IMR-90 (cell line): Measurements from ENCODE around the gene MNS1. TPM values are rescaled to one million over a fixed set of nuclear protein-coding genes. Genes with fewer than 3 reads are reported as not detected.

Experiments
- ATAC-seq: fragments of 200-7000 bp; cut with Tn5 transposase; 2 replicates; pipeline ENCODE4 v1.9.1; 2020; ENCODE audit warnings: low read depth, mild to moderate bottlenecking, moderate library complexity
- Bru-seq: library from RNA; stranded (reverse); fragments of 400-500 nt; gene quantifications from one replicate; lab custom pipeline; 2021; lab: Mats Ljungman, UMichigan
- BruChase-seq, 2 experiments: library from RNA; stranded (reverse); fragments of 400-500 nt; gene quantifications; one replicate each; lab custom pipeline; 2021; lab: Mats Ljungman, UMichigan
- BruUV-seq: library from RNA; stranded (reverse); fragments of 400-500 nt; replicated peaks from 2 replicates; lab custom pipeline; 2021; lab: Mats Ljungman, UMichigan
- CTCF ChIA-PET: fragments of 300-600 bp; formaldehyde crosslinking; extraction: SDS; loops from one replicate; lab custom pipeline; 2021; ENCODE audit warnings: antibody characterized with exemption; lab: Yijun Ruan, JAX
- POLR2A ChIA-PET: fragments of 300-600 bp; sonication (Branson Sonifier 250); formaldehyde crosslinking; loops from one replicate; lab custom pipeline; 2022; ENCODE audit warnings: antibody characterized with exemption; ENCODE audit not compliant: unreplicated experiment; lab: Charles Lee
- DNase-seq: peaks from one replicate; pipeline ENCODE4 v3.0.0; 2013
- H2AFZ ChIP-seq: replicated peaks from 2 replicates; pipeline ENCODE3; 2013; ENCODE audit warnings: low read length, mild to moderate bottlenecking; ENCODE audit not compliant: poor library complexity
- H2AK5ac ChIP-seq: 2 replicates; pipeline ENCODE4 v1.6.1; 2013; ENCODE audit warnings: low read depth, low read length, inconsistent platforms
- H2AK9ac ChIP-seq: replicated peaks from 2 replicates; pipeline ENCODE3; 2013; ENCODE audit warnings: mild to moderate bottlenecking, low read depth, low read length, moderate library complexity; ENCODE audit not compliant: poor library complexity
- H2BK120ac ChIP-seq: 2 replicates; pipeline ENCODE4 v1.6.1; 2013; ENCODE audit warnings: low read depth, low read length, inconsistent platforms
- H2BK15ac ChIP-seq: 3 replicates; pipeline ENCODE4 v1.6.1; 2013; ENCODE audit warnings: low read depth, low read length, inconsistent platforms
- H2BK20ac ChIP-seq: 2 replicates; pipeline ENCODE4 v1.6.1; 2013; ENCODE audit warnings: low read depth, mild to moderate bottlenecking, inconsistent platforms, low read length, moderate library complexity
- H2BK5ac ChIP-seq: 2 replicates; pipeline ENCODE4 v1.6.1; 2013; ENCODE audit warnings: mild to moderate bottlenecking, low read depth, low read length, inconsistent platforms; ENCODE audit not compliant: poor library complexity, severe bottlenecking
- H3K14ac ChIP-seq: replicated peaks from 2 replicates; pipeline ENCODE4 v1.6.1; 2013; ENCODE audit warnings: low read depth, low read length, inconsistent platforms
- H3K18ac ChIP-seq: 2 replicates; pipeline ENCODE4 v1.6.1; 2013; ENCODE audit warnings: low read depth, low read length, control low read depth
- H3K23ac ChIP-seq: 2 replicates; pipeline ENCODE4 v1.6.1; 2013; ENCODE audit warnings: low read depth, low read length, inconsistent platforms
- H3K27ac ChIP-seq: 2 replicates; pipeline ENCODE4 v1.5.1; 2013; ENCODE audit warnings: mild to moderate bottlenecking, control low read depth, low read length; ENCODE audit not compliant: insufficient read depth
- H3K27me3 ChIP-seq: 2 replicates; pipeline ENCODE4 v1.6.1; 2013; ENCODE audit warnings: low read length; ENCODE audit not compliant: control insufficient read depth, insufficient read depth
- H3K36me3 ChIP-seq: 2 replicates; pipeline ENCODE4 v1.6.1; 2013; ENCODE audit warnings: low read length, mixed read lengths; ENCODE audit not compliant: control insufficient read depth, insufficient read depth
- H3K4ac ChIP-seq: 2 replicates; pipeline ENCODE4 v1.6.1; 2013; ENCODE audit warnings: low read depth, low read length, inconsistent platforms
- H3K4me1 ChIP-seq: 2 replicates; pipeline ENCODE4 v1.6.1; 2013; ENCODE audit warnings: low read length, mixed read lengths; ENCODE audit not compliant: control insufficient read depth, insufficient read depth
- H3K4me2 ChIP-seq: 2 replicates; pipeline ENCODE4 v1.6.1; 2013; ENCODE audit warnings: low read depth, mild to moderate bottlenecking, control low read depth, low read length, moderate library complexity
- H3K4me3 ChIP-seq: 2 replicates; pipeline ENCODE4 v1.5.1; 2013; ENCODE audit warnings: low read depth, mild to moderate bottlenecking, control low read depth, low read length, moderate library complexity; ENCODE audit not compliant: insufficient read depth
- H3K56ac ChIP-seq: 2 replicates; pipeline ENCODE4 v1.6.1; 2013; ENCODE audit warnings: low read length, inconsistent platforms; ENCODE audit not compliant: insufficient read depth; ENCODE audit errors: extremely low read depth
- H3K79me1 ChIP-seq, 2 experiments: 2 replicates each; pipeline ENCODE4 v1.6.1; 2013; ENCODE audit warnings: low read length in 2 of 2, inconsistent platforms in 1 of 2, low read depth in 1 of 2
- H3K9ac ChIP-seq: 2 replicates; pipeline ENCODE4 v1.6.1; 2013; ENCODE audit warnings: low read depth, low read length, control low read depth
- H3K9me1 ChIP-seq: 2 replicates; pipeline ENCODE4 v1.6.1; 2013; ENCODE audit warnings: low read length, inconsistent platforms; ENCODE audit not compliant: insufficient read depth
- H3K9me3 ChIP-seq: 2 replicates; pipeline ENCODE4 v1.6.1; 2013; ENCODE audit warnings: low read length; ENCODE audit not compliant: control insufficient read depth, insufficient read depth
- H4K20me1 ChIP-seq: 2 replicates; pipeline ENCODE4 v1.6.1; 2013; ENCODE audit warnings: low read length, inconsistent platforms; ENCODE audit not compliant: insufficient read depth
- H4K5ac ChIP-seq: 2 replicates; pipeline ENCODE4 v1.6.1; 2013; ENCODE audit warnings: mild to moderate bottlenecking, low read depth, low read length, control low read depth
- H4K8ac ChIP-seq, 2 experiments: 2 replicates each; pipeline ENCODE4 v1.6.1; 2013; ENCODE audit warnings: low read depth in 2 of 2, low read length in 2 of 2, control low read depth in 1 of 2, inconsistent platforms in 1 of 2
- H4K91ac ChIP-seq: 2 replicates; pipeline ENCODE4 v1.6.1; 2013; ENCODE audit warnings: low read depth, low read length, inconsistent platforms; ENCODE audit not compliant: insufficient read depth
- CEBPB ChIP-seq: IDR thresholded peaks from 2 replicates; pipeline ENCODE4 v1.6.1; 2012; ENCODE audit warnings: low read depth, low read length, improper control_type of control experiment
- MAFK ChIP-seq: IDR thresholded peaks from 2 replicates; pipeline ENCODE4 v1.6.1; 2012; ENCODE audit warnings: low read depth, low read length, improper control_type of control experiment
- MXI1 ChIP-seq: IDR thresholded peaks from 2 replicates; pipeline ENCODE4 v1.6.1; 2012; ENCODE audit warnings: low read depth, mild to moderate bottlenecking, low read length, moderate library complexity, borderline replicate concordance
- RFX5 ChIP-seq: IDR thresholded peaks from 2 replicates; pipeline ENCODE4 v1.8.0; 2012; ENCODE audit warnings: low read depth, mild to moderate bottlenecking, low read length, moderate library complexity
- WGBS, 2 experiments: methylation state at CpG; one replicate each; pipeline versions ENCODE4 v1.1.5 to v1.1.7; 2013; ENCODE audit warnings: missing lambda C conversion rate in 2 of 2; ENCODE audit not compliant: insufficient read length in 1 of 2; ENCODE audit errors: extremely low coverage in 2 of 2; 5-methylcytosine and 5-hydroxymethylcytosine counted together
- dilution Hi-C: fragments of 300-500 bp; cut with HindIII; formaldehyde crosslinking; loops from one replicate; pipeline ENCODE4 v1.14.3; 2018; ENCODE audit warnings: low sequenced_read_pairs; ENCODE audit not compliant: unreplicated experiment
- in situ Hi-C: fragments of 300-500 bp; cut with MboI; formaldehyde crosslinking; loops from 3 replicates; pipeline ENCODE4 v1.14.3; 2019; ENCODE audit warnings: low sequenced_read_pairs, inconsistent platforms, mixed read lengths
- intact Hi-C: fragments of 100-400 bp; cut with micrococcal nuclease; formaldehyde crosslinking; loops from 2 replicates; pipeline ENCODE4 v1.10.0; 2022
- long read RNA-seq: library from polyadenylated mRNA; unstranded; transcript quantifications from one replicate; pipeline ENCODE4 v2.0.0, GENCODE V29; 2021; ENCODE audit not compliant: unreplicated experiment
- polyA plus RNA-seq, 3 experiments: library from polyadenylated mRNA; depleted of rRNA; stranded (reverse); fragments of >200 nt; gene quantifications; 2 replicates each; pipeline ENCODE4 v1.2.3, GENCODE V29; 2012; ENCODE audit warnings: low replicate concordance in 1 of 3
- total RNA-seq: library from RNA; depleted of rRNA; stranded (reverse); fragments of >200 nt; gene quantifications from 2 replicates; pipeline ENCODE4 v1.2.3, GENCODE V29; 2012; rRNA removed

Gene MNS1, protein sequence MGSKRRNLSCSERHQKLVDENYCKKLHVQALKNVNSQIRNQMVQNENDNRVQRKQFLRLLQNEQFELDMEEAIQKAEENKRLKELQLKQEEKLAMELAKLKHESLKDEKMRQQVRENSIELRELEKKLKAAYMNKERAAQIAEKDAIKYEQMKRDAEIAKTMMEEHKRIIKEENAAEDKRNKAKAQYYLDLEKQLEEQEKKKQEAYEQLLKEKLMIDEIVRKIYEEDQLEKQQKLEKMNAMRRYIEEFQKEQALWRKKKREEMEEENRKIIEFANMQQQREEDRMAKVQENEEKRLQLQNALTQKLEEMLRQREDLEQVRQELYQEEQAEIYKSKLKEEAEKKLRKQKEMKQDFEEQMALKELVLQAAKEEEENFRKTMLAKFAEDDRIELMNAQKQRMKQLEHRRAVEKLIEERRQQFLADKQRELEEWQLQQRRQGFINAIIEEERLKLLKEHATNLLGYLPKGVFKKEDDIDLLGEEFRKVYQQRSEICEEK
- total RNA-seq: 0.36 and 0.83 TPM in 2 replicates
- 0.62 and 0.84 TPM in 2 replicates for polyA plus RNA-seq (2012; rRNA removed)
- polyA plus RNA-seq (2012; cell fraction: cytosol; rRNA removed): 0.09 and 0.14 TPM in 2 replicates
- polyA plus RNA-seq (2012; cell fraction: nucleus; rRNA removed; ENCODE audit: low replicate concordance): 0.05 and 0.32 TPM in 2 replicates
- Bru-seq, nascent RNA: percentile 37 among the genes with signal in this experiment
- BruChase-seq, experiment 1, labeled RNA remaining after a 6-hour chase: percentile 30 among the genes with signal in this experiment
- percentile 27 among the genes with signal in this experiment for BruChase-seq, experiment 2, labeled RNA remaining after a 2-hour chase
- long read RNA-seq: 0 reads

DNA sequence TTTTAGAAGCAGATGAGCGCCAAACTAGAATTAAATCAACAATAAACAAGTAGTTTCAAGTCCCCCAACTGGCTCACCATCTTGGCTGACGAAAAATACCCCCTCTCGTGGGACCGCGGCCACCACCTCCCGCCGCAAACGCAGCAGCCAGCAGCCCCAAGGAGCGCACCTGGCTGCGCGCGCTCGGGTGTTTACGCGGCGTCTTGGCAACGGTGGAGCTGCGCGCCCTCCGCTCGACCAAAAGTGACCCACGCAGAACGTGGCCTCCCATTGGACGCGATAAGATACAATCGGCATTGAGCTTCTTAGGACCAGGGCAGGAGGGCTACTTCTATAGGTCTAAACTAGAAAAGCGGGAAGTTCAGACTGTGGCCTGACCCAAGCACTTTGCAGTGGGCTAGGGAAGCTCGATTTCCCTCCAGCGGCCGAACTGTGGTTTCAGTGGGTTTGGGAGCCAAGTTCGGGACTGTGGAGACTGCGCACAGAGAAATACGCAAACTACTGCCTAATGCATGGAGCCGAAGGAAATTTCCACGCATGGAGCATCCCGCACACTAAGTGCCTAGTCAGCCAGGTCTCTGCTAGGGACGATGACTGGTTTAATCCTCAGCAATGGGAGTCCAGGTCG lies at the start of gene MNS1:
TSS of gene MNS1 (minus strand) at position 245 of the 628 bp plus-strand sequence. CDS start at position 80, 165 bp downstream.
- H4K5ac ChIP-seq: no peak within 1 kb of the TSS
- peak within 1 kb of the TSS; percentile 58 to 71; a peak in 2 of 4 replicates for H4K8ac ChIP-seq
- ChIA-PET CTCF (interaction anchor here (1.5 kb wide), 1 partner anchor 26 kb away, joined by 7 read pairs; no protein-coding TSS in a partner anchor), POLR2A (no interaction called here)
- no TSS peak for BruUV-seq
- H3K9me1 ChIP-seq: no peaks in the 10 kb centered on the region
- TF ChIP-seq MAFK (no peak), RFX5 (no peak), CEBPB (no peak), MXI1 (peak; percentile 75)
- H3K27ac ChIP-seq: no peak within 1 kb of the TSS; the same call in 1 of the 2 replicates
- dilution Hi-C loops: no loop called here
- no peaks in the 10 kb centered on the region for H4K20me1 ChIP-seq
- peak within 1 kb of the TSS; percentile 66; the same call in 1 of the 2 replicates for H3K56ac ChIP-seq
- H3K4me2 ChIP-seq: peak within 1 kb of the TSS; percentile 89
- no peak within 1 kb of the TSS for H2AK9ac ChIP-seq
- in situ Hi-C loops: no loop called here
- ATAC-seq (peak; percentile 100), DNase-seq (peak; percentile 96)
- no peak within 1 kb of the TSS for H2AK5ac ChIP-seq
- H3K4ac ChIP-seq: peak within 1 kb of the TSS; percentile 31; the same call in 1 of the 2 replicates
- peak within 1 kb of the TSS; percentile 72 for H3K4me3 ChIP-seq
- intact Hi-C loops: no loop called here
- H3K9me3 ChIP-seq: no peaks in the 10 kb centered on the region
- H3K79me1 ChIP-seq: no peaks in the 10 kb centered on the region
- H3K36me3 ChIP-seq: no peaks in the 10 kb centered on the region
- H3K14ac ChIP-seq: no peak within 1 kb of the TSS
- no peak within 1 kb of the TSS for H2BK20ac ChIP-seq
- no peak within 1 kb of the TSS for H3K23ac ChIP-seq
- peak within 1 kb of the TSS; percentile 96 for H2AFZ ChIP-seq
- H2BK15ac ChIP-seq: no peak within 1 kb of the TSS
- H3K18ac ChIP-seq: no peak within 1 kb of the TSS
- H3K27me3 ChIP-seq: no peaks in the 10 kb centered on the region
- no peaks in the 10 kb centered on the region for H3K4me1 ChIP-seq
- 0% methylated on average over 3 of the region's 38 CpGs; no CpG with 5 or more reads in 1 of the 2 experiments for WGBS, 2 experiments
- peak within 1 kb of the TSS; percentile 50 for H3K9ac ChIP-seq
- no peak within 1 kb of the TSS for H4K91ac ChIP-seq
- no peak within 1 kb of the TSS for H2BK5ac ChIP-seq
- H2BK120ac ChIP-seq: no peak within 1 kb of the TSS
